ENCODE measurements around the gene HSD17B4.

Gene HSD17B4

GRCh38 chr5:119532637-119533036, 80.3 kb downstream of the HSD17B4 start:
- TF ChIP-seq, protein P1, sequence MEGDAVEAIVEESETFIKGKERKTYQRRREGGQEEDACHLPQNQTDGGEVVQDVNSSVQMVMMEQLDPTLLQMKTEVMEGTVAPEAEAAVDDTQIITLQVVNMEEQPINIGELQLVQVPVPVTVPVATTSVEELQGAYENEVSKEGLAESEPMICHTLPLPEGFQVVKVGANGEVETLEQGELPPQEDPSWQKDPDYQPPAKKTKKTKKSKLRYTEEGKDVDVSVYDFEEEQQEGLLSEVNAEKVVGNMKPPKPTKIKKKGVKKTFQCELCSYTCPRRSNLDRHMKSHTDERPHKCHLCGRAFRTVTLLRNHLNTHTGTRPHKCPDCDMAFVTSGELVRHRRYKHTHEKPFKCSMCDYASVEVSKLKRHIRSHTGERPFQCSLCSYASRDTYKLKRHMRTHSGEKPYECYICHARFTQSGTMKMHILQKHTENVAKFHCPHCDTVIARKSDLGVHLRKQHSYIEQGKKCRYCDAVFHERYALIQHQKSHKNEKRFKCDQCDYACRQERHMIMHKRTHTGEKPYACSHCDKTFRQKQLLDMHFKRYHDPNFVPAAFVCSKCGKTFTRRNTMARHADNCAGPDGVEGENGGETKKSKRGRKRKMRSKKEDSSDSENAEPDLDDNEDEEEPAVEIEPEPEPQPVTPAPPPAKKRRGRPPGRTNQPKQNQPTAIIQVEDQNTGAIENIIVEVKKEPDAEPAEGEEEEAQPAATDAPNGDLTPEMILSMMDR (conservative IDR thresholded peaks at IDR 0.05; ENCODE audit: low read depth, low read length) = no peak
- no peak overlapping the region for H3K4me3 ChIP-seq (ENCODE audit: low read depth, low read length)
- DNase-seq (ENCODE audit: low read depth) = no peak

DNA sequence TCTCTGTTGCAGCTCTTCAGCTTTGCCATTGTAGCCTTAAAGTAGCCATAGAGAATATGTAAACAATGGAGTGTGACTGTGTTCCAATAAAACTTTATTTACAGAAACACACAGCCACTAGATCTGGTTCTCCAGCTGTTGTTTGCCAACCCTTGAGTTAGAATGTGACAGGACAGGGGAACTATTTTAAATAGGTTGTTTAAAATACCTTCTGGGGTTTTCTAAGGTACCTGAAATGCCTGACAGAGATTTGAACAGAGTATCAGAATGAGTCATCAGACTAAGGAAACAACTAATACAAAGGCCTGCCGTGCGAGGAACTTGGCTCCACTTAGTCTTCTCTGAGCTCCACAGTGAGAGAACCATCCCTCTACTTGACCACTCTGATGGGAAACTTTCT, 85.4 kb downstream of the HSD17B4 start:
- H3K4me3 ChIP-seq (ENCODE audit: low read depth, low read length) = no peak overlapping the region
- peak; percentile 51 for DNase-seq (ENCODE audit: low read depth)
- TF ChIP-seq, protein P1 (conservative IDR thresholded peaks at IDR 0.05; ENCODE audit: low read depth, low read length) = no peak

DNA sequence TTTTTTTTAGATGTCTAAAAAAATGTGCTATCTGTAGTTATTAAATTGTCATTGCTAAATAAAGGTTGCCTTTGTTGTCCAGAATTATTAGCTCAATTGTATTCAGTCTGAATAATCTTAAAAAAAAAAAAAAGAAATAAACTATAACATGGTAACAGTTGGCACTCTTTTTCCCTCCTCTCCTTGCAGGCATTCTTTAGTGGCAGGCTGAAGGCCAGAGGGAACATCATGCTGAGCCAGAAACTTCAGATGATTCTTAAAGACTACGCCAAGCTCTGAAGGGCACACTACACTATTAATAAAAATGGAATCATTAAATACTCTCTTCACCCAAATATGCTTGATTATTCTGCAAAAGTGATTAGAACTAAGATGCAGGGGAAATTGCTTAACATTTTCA, 89.4 kb downstream of the HSD17B4 start:
- DNase-seq (ENCODE audit: low read depth) = no peak
- TF ChIP-seq, protein P1 (conservative IDR thresholded peaks at IDR 0.05; ENCODE audit: low read depth, low read length) = no peak
- H3K4me3 ChIP-seq (ENCODE audit: low read depth, low read length) = no peak overlapping the region

GRCh38 chr5:119551819-119552218, 99.5 kb downstream of the HSD17B4 start:
- no peak overlapping the region for H3K4me3 ChIP-seq (ENCODE audit: low read depth, low read length)
- TF ChIP-seq, protein P1 (conservative IDR thresholded peaks at IDR 0.05; ENCODE audit: low read depth, low read length) = no peak
- DNase-seq (ENCODE audit: low read depth) = no peak

- TF ChIP-seq, protein P1 (conservative IDR thresholded peaks at IDR 0.05; ENCODE audit: low read depth, low read length) = no peak
- DNase-seq (ENCODE audit: low read depth) = no peak
- H3K4me3 ChIP-seq (ENCODE audit: low read depth, low read length) = no peak overlapping the region
Measured at GRCh38 chr5:119554597-119554996, 102.3 kb downstream of the HSD17B4 start.

DNA sequence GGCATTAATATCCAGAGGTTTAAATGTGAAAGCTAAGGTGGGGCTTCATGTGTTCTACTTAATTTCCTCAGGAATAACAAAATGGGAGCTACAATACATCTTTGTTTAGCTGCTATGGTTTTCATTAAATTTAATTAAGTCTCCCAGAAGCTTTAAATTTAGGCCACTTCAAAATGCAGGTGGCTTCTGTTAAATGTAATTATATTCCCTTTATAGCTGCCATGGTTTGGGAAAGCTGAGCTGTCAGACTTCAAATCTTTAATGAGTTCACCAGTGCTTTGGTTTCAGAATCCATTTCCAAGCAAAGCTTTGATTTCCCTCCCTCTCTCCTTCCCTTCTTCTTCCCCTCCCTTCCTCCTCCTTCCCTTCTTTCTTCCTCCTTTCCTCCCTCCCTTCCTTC, 118.6 kb downstream of the HSD17B4 start:
- TF ChIP-seq, protein P1 (conservative IDR thresholded peaks at IDR 0.05; ENCODE audit: low read depth, low read length) = no peak
- no peak for DNase-seq (ENCODE audit: low read depth)
- no peak overlapping the region for H3K4me3 ChIP-seq (ENCODE audit: low read depth, low read length)

DNA sequence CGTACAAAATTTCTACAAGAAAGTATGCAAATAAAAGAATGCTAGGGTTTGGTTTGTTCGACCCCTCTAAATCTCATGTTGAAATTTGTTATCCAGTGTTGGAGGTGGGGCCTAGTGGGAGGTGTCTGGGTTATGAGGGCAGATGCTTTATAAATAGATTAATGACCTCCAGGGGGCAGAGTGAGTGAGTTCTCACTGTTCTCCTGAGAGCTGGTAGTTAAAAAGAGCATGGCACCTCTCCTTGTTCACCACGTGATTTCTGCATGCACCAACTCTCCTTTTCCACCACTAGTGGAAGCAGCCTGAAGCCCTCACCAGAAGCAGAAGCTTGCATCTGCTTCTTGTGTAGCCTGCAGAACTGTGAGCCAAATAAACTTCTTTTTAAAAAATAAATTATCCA, 126.6 kb downstream of the HSD17B4 start:
- no peak overlapping the region for H3K4me3 ChIP-seq (ENCODE audit: low read depth, low read length)
- peak; percentile 21 for DNase-seq (ENCODE audit: low read depth)
- TF ChIP-seq, protein P1 (conservative IDR thresholded peaks at IDR 0.05; ENCODE audit: low read depth, low read length) = peak; percentile 23
